ENCODE measurements around the gene PCSK5. TPM values are rescaled to one million over a fixed set of nuclear protein-coding genes. Genes with fewer than 3 reads are reported as not detected.

PCSK5 gene
- total RNA-seq, 1 experiment from 2014 or later = 7.5 TPM

GRCh38 chr9:76003041-76003440, 112.6 kb downstream of the PCSK5 start:
- Histone ChIP-seq H2AFZ (ENCODE audit: low read length) (no peak overlapping the region), H4K5ac (ENCODE audit: insufficient read length, low read depth, low read length) (no peak overlapping the region), H3K4me2 (ENCODE audit: insufficient read depth, insufficient read length, low read length) (no peak overlapping the region), H2BK12ac (ENCODE audit: insufficient read length, low read depth, low read length) (no peak overlapping the region), H3K14ac (ENCODE audit: insufficient read depth, low read length) (no peak overlapping the region), H4K8ac (replicated peaks; ENCODE audit: insufficient read length, low read depth, low read length) (no peak overlapping the region), H3K23ac (ENCODE audit: insufficient read length, low read depth, low read length) (no peak overlapping the region), H3K79me2 (ENCODE audit: insufficient read depth, low read length) (no peaks in the 10 kb centered on the region; the same call in 1 of the 2 replicates), H3K56ac (ENCODE audit: insufficient read length, low read depth, low read length) (no peak overlapping the region), H3K18ac (ENCODE audit: insufficient read length, low read depth, low read length) (no peak overlapping the region), H3K4me1 (ENCODE audit: insufficient read depth, low read length) (no peaks in the 10 kb centered on the region), H3K27me3 (ENCODE audit: insufficient read depth, low read length) (no peaks in the 10 kb centered on the region), H3K9ac (ENCODE audit: extremely low read depth, insufficient read length, low read length) (no peak overlapping the region), H3K9me3 (ENCODE audit: control insufficient read depth, low read depth, low read length) (no peaks in the 10 kb centered on the region), H2AK5ac (ENCODE audit: insufficient read length, low read length) (no peak overlapping the region), H3T11ph (ENCODE audit: low read length) (no peak overlapping the region), H3K27ac (ENCODE audit: insufficient read length, low read depth, low read length) (no peak overlapping the region), H4K91ac (ENCODE audit: insufficient read length, low read depth, low read length) (no peak overlapping the region), H3K23me2 (ENCODE audit: insufficient read length, low read depth, low read length, poor library complexity, severe bottlenecking) (no peaks in the 10 kb centered on the region), H3K79me1 (ENCODE audit: insufficient read depth, low read depth, low read length, poor library complexity, severe bottlenecking) (no peaks in the 10 kb centered on the region), H2BK5ac (ENCODE audit: insufficient read length, low read length) (no peak overlapping the region), H3K4ac (ENCODE audit: low read depth, low read length) (no peak overlapping the region), H4K20me1 (ENCODE audit: control insufficient read depth, insufficient read depth, insufficient read length) (no peaks in the 10 kb centered on the region), H2BK120ac (ENCODE audit: low read depth, low read length, poor library complexity, severe bottlenecking) (no peak overlapping the region), H2BK20ac (ENCODE audit: low read depth, low read length, poor library complexity, severe bottlenecking) (no peak overlapping the region), H2BK15ac (ENCODE audit: low read depth, low read length) (no peak overlapping the region)
- no peaks in the 10 kb centered on the region for H3K27me3 Mint-ChIP-seq (ENCODE audit: low read depth)
- H3K27ac Mint-ChIP-seq = no peak overlapping the region
- H3K9me3 Mint-ChIP-seq = no peaks in the 10 kb centered on the region; a peak in 1 of 5 replicates
- TF ChIP-seq CTCF (conservative IDR thresholded peaks at IDR 0.05) = no peak
- DNase-seq = no peak
- H3K4me3 Mint-ChIP-seq = no peak overlapping the region
- no CpG with 5 or more reads among the region's 5 CpGs for WGBS (ENCODE audit: extremely low coverage, insufficient read length, low lambda C conversion rate)
- peaks cover 0 to 7% (median 5%) of the 10 kb centered on the region in 3 experiments; a peak in 3 of 7 replicates for H3K36me3 Mint-ChIP-seq (ENCODE audit: insufficient read depth in 1 of 3, low read depth in 3 of 3)
- 0 out of 4 replicates have a peak, but pooled peaks cover 0 to 2% of the 10 kb centered on the region in 2 experiments for H3K4me1 Mint-ChIP-seq

All from H9 (cell line).